ENCODE data around the gene MOG. TPM values are rescaled to one million over a fixed set of nuclear protein-coding genes. Genes with fewer than 3 reads are reported as not detected.
A peak's percentile ranks its signal among the peaks of the same experiment; 100 is the strongest.

Gene MOG
- not detected for total RNA-seq

GRCh38 chr6:29656798-29657197, at the start of gene MOG:
Gene MOG (plus strand): TSS chr6:29657092. CDS start chr6:29657210, 118 bp downstream.
- no peak within 1 kb of the TSS for H3K27ac Mint-ChIP-seq
- H3K9me3 Mint-ChIP-seq: no peaks in the 10 kb centered on the region
- peaks cover 32% of the 10 kb centered on the region for H3K27me3 Mint-ChIP-seq
- no peaks in the 10 kb centered on the region for H3K36me3 Mint-ChIP-seq (ENCODE audit: low read depth)
- ChIA-PET POLR2A (no interaction called here), CTCF (interaction anchor here (0.6 kb wide), 1 partner anchor 210 kb away, joined by 4 read pairs; no protein-coding TSS in a partner anchor)
- H3K4me1 Mint-ChIP-seq: peaks cover under 1% of the 10 kb centered on the region
- no peak for DNase-seq
- no peak within 1 kb of the TSS for H3K4me3 Mint-ChIP-seq

GRCh38 chr6:29608131-29608530, 48.8 kb upstream of the MOG start:
- H3K36me3 Mint-ChIP-seq (ENCODE audit: low read depth): peaks cover 19% of the 10 kb centered on the region
- POLR2A ChIA-PET: no interaction called here
- no peaks in the 10 kb centered on the region for H3K27me3 Mint-ChIP-seq
- no peaks in the 10 kb centered on the region for H3K4me1 Mint-ChIP-seq
- no peak overlapping the region for H3K4me3 Mint-ChIP-seq
- no peak overlapping the region for H3K27ac Mint-ChIP-seq
- H3K9me3 Mint-ChIP-seq: no peaks in the 10 kb centered on the region
- no peak for DNase-seq
- CTCF ChIA-PET: no interaction called here

GRCh38 chr6:29610540-29610939, 46.4 kb upstream of the MOG start:
- Mint-ChIP-seq H3K27ac (no peak overlapping the region), H3K36me3 (ENCODE audit: low read depth) (peaks cover 24% of the 10 kb centered on the region), H3K27me3 (no peaks in the 10 kb centered on the region), H3K4me1 (no peaks in the 10 kb centered on the region), H3K4me3 (no peak overlapping the region), H3K9me3 (no peaks in the 10 kb centered on the region)
- POLR2A ChIA-PET: no interaction called here
- no peak for DNase-seq
- CTCF ChIA-PET: no interaction called here

- no peak for DNase-seq
- H3K36me3 Mint-ChIP-seq (ENCODE audit: low read depth): peaks cover 24% of the 10 kb centered on the region
- ChIA-PET POLR2A (no interaction called here), CTCF (interaction anchor here (0.6 to 1.5 kb wide), 3 partner anchors 12 to 727 kb away, joined by 3 to 4 read pairs (median 4); no protein-coding TSS in a partner anchor)
- no peaks in the 10 kb centered on the region for H3K27me3 Mint-ChIP-seq
- no peak overlapping the region for H3K27ac Mint-ChIP-seq
- H3K4me1 Mint-ChIP-seq: no peaks in the 10 kb centered on the region
- no peaks in the 10 kb centered on the region for H3K9me3 Mint-ChIP-seq
- no peak overlapping the region for H3K4me3 Mint-ChIP-seq
Measured at GRCh38 chr6:29611426-29611825, 45.5 kb upstream of the MOG start.

- ChIA-PET POLR2A (no interaction called here), CTCF (interaction anchor here (1.0 to 1.2 kb wide), 4 partner anchors 8 to 32 kb away, joined by 3 to 5 read pairs (median 3); no protein-coding TSS in a partner anchor)
- Mint-ChIP-seq H3K27ac (no peak overlapping the region), H3K27me3 (no peaks in the 10 kb centered on the region), H3K4me3 (no peak overlapping the region), H3K9me3 (no peaks in the 10 kb centered on the region), H3K36me3 (ENCODE audit: low read depth) (peaks cover 32% of the 10 kb centered on the region), H3K4me1 (no peaks in the 10 kb centered on the region)
- no peak for DNase-seq
Measured at GRCh38 chr6:29617782-29618554, 38.9 kb upstream of the MOG start.

- H3K36me3 Mint-ChIP-seq (ENCODE audit: low read depth): peaks cover 26% of the 10 kb centered on the region
- no peak overlapping the region for H3K27ac Mint-ChIP-seq
- no peaks in the 10 kb centered on the region for H3K4me1 Mint-ChIP-seq
- ChIA-PET POLR2A (no interaction called here), CTCF (interaction anchor here (1.0 to 1.2 kb wide), 2 partner anchors 9 to 30 kb away, joined by 3 read pairs; no protein-coding TSS in a partner anchor)
- no peaks in the 10 kb centered on the region for H3K9me3 Mint-ChIP-seq
- DNase-seq: no peak
- no peak overlapping the region for H3K4me3 Mint-ChIP-seq
- no peaks in the 10 kb centered on the region for H3K27me3 Mint-ChIP-seq
Measured at GRCh38 chr6:29619578-29620160, 37.2 kb upstream of the MOG start.

- no peaks in the 10 kb centered on the region for H3K27me3 Mint-ChIP-seq
- H3K27ac Mint-ChIP-seq: no peak overlapping the region
- H3K36me3 Mint-ChIP-seq (ENCODE audit: low read depth): peaks cover 26% of the 10 kb centered on the region
- ChIA-PET CTCF (interaction anchor here (1.0 to 1.2 kb wide), 2 partner anchors 8 to 30 kb away, joined by 3 read pairs; no protein-coding TSS in a partner anchor), POLR2A (no interaction called here)
- no peaks in the 10 kb centered on the region for H3K4me1 Mint-ChIP-seq
- no peak for DNase-seq
- no peak overlapping the region for H3K4me3 Mint-ChIP-seq
- H3K9me3 Mint-ChIP-seq: no peaks in the 10 kb centered on the region
Measured at GRCh38 chr6:29620630-29621029, 36.3 kb upstream of the MOG start.

- Mint-ChIP-seq H3K27me3 (peaks cover 15% of the 10 kb centered on the region), H3K36me3 (ENCODE audit: low read depth) (peaks cover 24% of the 10 kb centered on the region), H3K27ac (no peak overlapping the region), H3K4me1 (peaks cover 15% of the 10 kb centered on the region), H3K4me3 (no peak overlapping the region), H3K9me3 (no peaks in the 10 kb centered on the region)
- ChIA-PET CTCF (interaction anchor here (1.0 to 1.8 kb wide), 2 partner anchors 9 to 25 kb away, joined by 3 to 6 read pairs; partner anchors contain the start of gene GABBR1), POLR2A (no interaction called here)
- no peak for DNase-seq
Measured at GRCh38 chr6:29624520-29624961, 32.4 kb upstream of the MOG start.

GRCh38 chr6:29625337-29625930, 31.5 kb upstream of the MOG start:
- no peak for DNase-seq
- Mint-ChIP-seq H3K27me3 (peaks cover 17% of the 10 kb centered on the region), H3K9me3 (no peaks in the 10 kb centered on the region), H3K4me3 (no peak overlapping the region), H3K27ac (no peak overlapping the region), H3K36me3 (ENCODE audit: low read depth) (peaks cover 23% of the 10 kb centered on the region), H3K4me1 (peaks cover 19% of the 10 kb centered on the region)
- POLR2A ChIA-PET: no interaction called here
- CTCF ChIA-PET: no interaction called here

GRCh38 chr6:29626948-29627754, 29.7 kb upstream of the MOG start:
- POLR2A ChIA-PET: no interaction called here
- H3K27me3 Mint-ChIP-seq: peaks cover 17% of the 10 kb centered on the region
- no peak for DNase-seq

GRCh38 chr6:29627755-29628418, 29.0 kb upstream of the MOG start:
- H3K27me3 Mint-ChIP-seq: peaks cover 17% of the 10 kb centered on the region
- POLR2A ChIA-PET: no interaction called here

More at GRCh38 chr6:29626948-29627754, 29.7 kb upstream of the MOG start:
- Mint-ChIP-seq H3K36me3 (ENCODE audit: low read depth) (peaks cover 21% of the 10 kb centered on the region), H3K4me3 (peak overlapping the region; percentile 53), H3K9me3 (no peaks in the 10 kb centered on the region), H3K27ac (peak overlapping the region; percentile 50), H3K4me1 (peaks cover 35% of the 10 kb centered on the region)
- CTCF ChIA-PET: interaction anchor here (0.6 to 2.1 kb wide), 4 partner anchors 8 to 23 kb away, joined by 3 to 6 read pairs (median 4); no protein-coding TSS in a partner anchor

More at GRCh38 chr6:29627755-29628418, 29.0 kb upstream of the MOG start:
- H3K4me3 Mint-ChIP-seq: peak overlapping the region; percentile 87
- H3K9me3 Mint-ChIP-seq: no peaks in the 10 kb centered on the region
- peak; percentile 59 for DNase-seq
- CTCF ChIA-PET: interaction anchor here (0.6 to 2.1 kb wide), 3 partner anchors 8 to 94 kb away, joined by 3 to 5 read pairs (median 3); no protein-coding TSS in a partner anchor
- peaks cover 36% of the 10 kb centered on the region for H3K4me1 Mint-ChIP-seq
- peak overlapping the region; percentile 79 for H3K27ac Mint-ChIP-seq
- H3K36me3 Mint-ChIP-seq (ENCODE audit: low read depth): peaks cover 18% of the 10 kb centered on the region

All from activated CD4-positive, alpha-beta T cell treated with anti-CD3 and anti-CD28 coated beads, Interleukin-2, amount 10 ng/mL, durations not matched to agents 7 days and 5 days (primary cell).